ENCODE results near the gene PHTF2.

DNA sequence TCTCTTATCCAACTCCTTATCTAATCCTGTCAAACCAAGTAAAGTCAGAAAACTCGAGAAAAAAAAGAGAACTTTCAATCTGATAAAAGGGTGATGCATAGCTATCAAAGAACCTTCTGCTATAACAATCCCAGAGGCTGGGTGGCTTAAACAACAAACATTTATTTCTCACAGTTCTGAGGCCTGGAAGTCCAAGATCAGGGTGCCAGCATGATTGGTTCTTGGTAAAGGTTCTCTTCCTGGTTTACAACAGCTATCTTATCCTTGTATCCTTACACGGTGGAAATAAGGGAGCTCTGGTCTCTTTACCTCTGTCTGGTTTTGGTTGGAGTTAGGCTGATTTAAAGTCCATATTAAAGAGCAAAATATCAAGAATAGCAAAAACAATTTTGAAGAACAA, 131.9 kb downstream of the PHTF2 start:
- TF ChIP-seq JUN (IDR thresholded peaks at IDR 0.05; ENCODE audit: borderline replicate concordance, insufficient read depth, insufficient read length, low read depth) (no peak), CTCF (IDR thresholded peaks at IDR 0.05; ENCODE audit: extremely low read depth in 1 of 2, insufficient read depth in 1 of 2, low read depth in 1 of 2, low read length in 2 of 2) (no peak), POLR2A (IDR thresholded peaks at IDR 0.05; ENCODE audit: low read depth, low read length) (no peak), EZH2 (IDR thresholded peaks at IDR 0.05; ENCODE audit: borderline replicate concordance, low read depth, low read length, severe bottlenecking) (no peak), MYC (IDR thresholded peaks at IDR 0.05; ENCODE audit: low read depth, low read length) (no peak), MAX (IDR thresholded peaks at IDR 0.05; ENCODE audit: insufficient read depth, insufficient read length) (no peak), POLR2AphosphoS5 (IDR thresholded peaks at IDR 0.05; ENCODE audit: insufficient read depth, low read depth, low read length) (no peak), GATA2 (IDR thresholded peaks at IDR 0.05; ENCODE audit: insufficient read depth, insufficient read length, low read depth, low read length) (no peak), FOS (IDR thresholded peaks at IDR 0.05; ENCODE audit: borderline replicate concordance, insufficient read depth, low read length) (no peak)
